Lung (tissue), 12 donors: ENCODE results near the gene KIF26B. TPM values are rescaled to one million over a fixed set of nuclear protein-coding genes. Genes with fewer than 3 reads are reported as not detected.

Experiments
- ATAC-seq: fragments of 200-7000 bp; cut with Tn5 transposase; one replicate; pipeline ENCODE4 v1.9.1; 2020; ENCODE audit warnings: moderate number of reproducible peaks; ENCODE audit not compliant: insufficient read depth, low FRiP score
- DNase-seq, 3 donors: peaks; one replicate each; pipeline ENCODE4 v3.0.0-alpha.2; 2013 to 2017
- H3K27ac ChIP-seq, 2 donors: one replicate each; pipeline ENCODE4 v1.5.1; 2013; ENCODE audit warnings: mild to moderate bottlenecking in 2 of 2, moderate library complexity in 2 of 2, control low read depth in 1 of 2, inconsistent platforms in 1 of 2, low read depth in 1 of 2, low read length in 1 of 2
- H3K27me3 ChIP-seq, 3 donors: one replicate each; pipeline ENCODE4 v1.5.1; 2013; ENCODE audit warnings: low read length in 2 of 3; ENCODE audit not compliant: control insufficient read depth in 3 of 3, insufficient read depth in 3 of 3
- H3K36me3 ChIP-seq, 4 donors: one replicate each; pipeline ENCODE4 v1.5.1; 2013; ENCODE audit warnings: low read length in 4 of 4, mild to moderate bottlenecking in 1 of 4, moderate library complexity in 1 of 4; ENCODE audit not compliant: control insufficient read depth in 4 of 4, insufficient read depth in 4 of 4
- H3K4me1 ChIP-seq, 5 donors: one replicate each; pipeline ENCODE4 v1.5.1; 2013; ENCODE audit warnings: low read length in 5 of 5, mild to moderate bottlenecking in 2 of 5, moderate library complexity in 1 of 5; ENCODE audit not compliant: control insufficient read depth in 5 of 5, insufficient read depth in 5 of 5
- H3K4me3 ChIP-seq: one replicate; pipeline ENCODE4 v1.5.1; 2013; ENCODE audit warnings: mild to moderate bottlenecking, control low read depth, moderate library complexity
- H3K9ac ChIP-seq, 2 donors: one replicate each; pipeline ENCODE4 v1.5.1; 2013; ENCODE audit warnings: low read length in 2 of 2, control low read depth in 1 of 2; ENCODE audit not compliant: insufficient read depth in 1 of 2
- H3K9me3 ChIP-seq, 4 donors: one replicate each; pipeline ENCODE4 v1.5.1; 2013; ENCODE audit warnings: low read length in 3 of 4, mild to moderate bottlenecking in 1 of 4, moderate library complexity in 1 of 4; ENCODE audit not compliant: control insufficient read depth in 4 of 4, insufficient read depth in 3 of 4
- WGBS, 2 donors: extraction: QIAGEN DNeasy Blood & Tissue Kit; methylation state at CpG; one replicate each; pipeline ENCODE4 v1.1.7; 2013; 5-methylcytosine and 5-hydroxymethylcytosine counted together
- polyA plus RNA-seq, 2 donors: library from polyadenylated mRNA; stranded (reverse); fragments of 200-250 nt; gene quantifications; one replicate each; pipeline ENCODE4 v1.2.1, GENCODE V29; 2013
- total RNA-seq, 2 donors: library from RNA; depleted of rRNA in 1 of 2; stranded (reverse); fragments of >200 nt in 1 of 2; gene quantifications; one replicate each; pipeline ENCODE4 v1.2.1, GENCODE V29; 2014 to 2021
- TF ChIP-seq, protein P1 (sequence below): IDR thresholded peaks from 2 replicates; pipeline ENCODE4 v1.5.1; 2012; ENCODE audit warnings: mild to moderate bottlenecking; ENCODE audit errors: control extremely low read depth, extremely low read depth
- donor health status: control.
- donor health status: control.
- donor health status: Bipolar disorder and iron deficiency.
- donor health status: healthy.
- donor health status: DM: yes; HTN: yes; CAD: no.

KIF26B gene
- total and polyA plus RNA-seq, 4 donors: 0.61 to 6.7 (median 2.2) TPM

DNA sequence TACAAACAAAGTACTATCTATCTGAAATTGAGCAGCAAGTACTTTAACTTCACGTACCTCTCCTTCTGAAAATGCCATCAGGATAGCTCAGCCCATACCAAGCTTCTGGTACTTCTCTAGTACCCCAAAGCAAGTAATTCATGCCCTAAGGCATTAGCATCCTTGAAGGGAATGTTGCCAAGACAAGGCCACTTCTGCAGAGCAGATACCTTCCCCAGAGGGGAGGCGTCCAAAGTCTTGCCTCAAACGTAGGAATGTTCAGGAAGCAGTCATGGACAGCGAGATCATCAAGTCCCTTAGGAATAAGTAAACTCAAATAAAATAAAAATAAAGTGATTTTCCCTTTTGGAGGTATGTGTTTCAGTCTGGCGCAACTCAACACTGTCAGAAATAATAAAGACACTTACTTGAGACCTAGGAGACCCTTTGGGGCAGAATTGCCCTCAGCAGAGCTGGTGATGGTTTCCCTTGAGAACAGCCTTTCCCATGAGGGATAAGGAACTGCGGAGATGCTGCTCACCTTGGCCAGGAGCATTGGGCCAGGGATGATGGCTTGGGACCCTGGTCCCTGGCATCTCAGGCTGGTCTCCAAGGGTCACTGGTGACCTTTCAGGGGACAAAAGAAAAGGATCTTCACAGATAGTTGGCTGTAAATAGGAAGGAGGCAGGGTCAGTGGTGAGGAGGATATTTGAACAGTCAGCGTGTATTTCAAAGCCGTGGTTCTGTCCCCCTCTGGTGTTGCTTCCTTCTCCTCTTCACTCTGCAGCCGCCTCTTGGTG is 522.9 kb downstream of the KIF26B start:
- TF ChIP-seq, protein P1, sequence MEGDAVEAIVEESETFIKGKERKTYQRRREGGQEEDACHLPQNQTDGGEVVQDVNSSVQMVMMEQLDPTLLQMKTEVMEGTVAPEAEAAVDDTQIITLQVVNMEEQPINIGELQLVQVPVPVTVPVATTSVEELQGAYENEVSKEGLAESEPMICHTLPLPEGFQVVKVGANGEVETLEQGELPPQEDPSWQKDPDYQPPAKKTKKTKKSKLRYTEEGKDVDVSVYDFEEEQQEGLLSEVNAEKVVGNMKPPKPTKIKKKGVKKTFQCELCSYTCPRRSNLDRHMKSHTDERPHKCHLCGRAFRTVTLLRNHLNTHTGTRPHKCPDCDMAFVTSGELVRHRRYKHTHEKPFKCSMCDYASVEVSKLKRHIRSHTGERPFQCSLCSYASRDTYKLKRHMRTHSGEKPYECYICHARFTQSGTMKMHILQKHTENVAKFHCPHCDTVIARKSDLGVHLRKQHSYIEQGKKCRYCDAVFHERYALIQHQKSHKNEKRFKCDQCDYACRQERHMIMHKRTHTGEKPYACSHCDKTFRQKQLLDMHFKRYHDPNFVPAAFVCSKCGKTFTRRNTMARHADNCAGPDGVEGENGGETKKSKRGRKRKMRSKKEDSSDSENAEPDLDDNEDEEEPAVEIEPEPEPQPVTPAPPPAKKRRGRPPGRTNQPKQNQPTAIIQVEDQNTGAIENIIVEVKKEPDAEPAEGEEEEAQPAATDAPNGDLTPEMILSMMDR: no peak

DNA sequence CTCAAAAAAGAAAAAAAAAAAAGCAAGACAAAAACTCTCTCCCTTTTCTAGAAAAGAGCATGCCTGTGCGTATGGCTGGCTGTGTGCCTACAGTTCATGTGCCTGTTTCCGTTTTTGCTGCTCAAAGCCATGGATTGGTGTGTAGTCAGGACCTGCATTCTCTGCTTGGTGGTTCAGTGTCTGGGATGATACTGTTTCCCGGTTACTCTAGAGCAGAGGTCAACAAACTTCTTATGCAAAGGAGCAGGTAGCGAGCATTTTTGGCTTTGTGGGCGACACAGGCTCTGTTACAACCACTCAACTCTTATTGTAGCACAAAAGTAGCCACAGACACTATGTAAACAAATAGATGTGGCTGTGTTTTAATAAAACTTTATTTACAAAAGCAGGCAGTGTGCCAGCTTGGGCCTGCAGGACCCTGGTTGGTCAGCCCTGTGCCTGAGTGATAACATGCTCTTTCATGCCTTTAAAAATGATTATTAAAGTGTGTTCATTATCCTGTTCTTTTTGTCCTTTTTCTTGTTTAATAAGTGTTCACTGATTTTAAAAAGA is 524.2 kb downstream of the KIF26B start:
- no peak for ATAC-seq
- no peak overlapping the region for H3K9ac ChIP-seq
- no peak overlapping the region for H3K4me3 ChIP-seq
- H3K36me3 ChIP-seq: no peaks in the 10 kb centered on the region
- no peak for DNase-seq
- no peaks in the 10 kb centered on the region for H3K27me3 ChIP-seq
- peaks cover 0 to 2% (median 0%) of the 10 kb centered on the region in 4 donors for H3K9me3 ChIP-seq
- peaks cover 0 to 17% (median 4%) of the 10 kb centered on the region in 5 donors for H3K4me1 ChIP-seq
- TF ChIP-seq, protein P1: no peak
- no peak overlapping the region for H3K27ac ChIP-seq
- 88 to 90% methylated on average over 5 of the region's 5 CpGs for WGBS, 2 donors

More for the DNA sequence above, 522.9 kb downstream of the KIF26B start:
- Histone ChIP-seq H3K27ac (no peak overlapping the region), H3K27me3 (no peaks in the 10 kb centered on the region), H3K9ac (no peak overlapping the region), H3K4me1 (peaks cover 0 to 8% (median 0%) of the 10 kb centered on the region in 5 donors), H3K4me3 (no peak overlapping the region), H3K36me3 (no peaks in the 10 kb centered on the region), H3K9me3 (peaks cover 0 to 2% (median 0%) of the 10 kb centered on the region in 4 donors)
- WGBS, 2 donors: 90 to 93% methylated on average over 9 of the region's 9 CpGs
- ATAC-seq (no peak), DNase-seq (no peak)

DNA sequence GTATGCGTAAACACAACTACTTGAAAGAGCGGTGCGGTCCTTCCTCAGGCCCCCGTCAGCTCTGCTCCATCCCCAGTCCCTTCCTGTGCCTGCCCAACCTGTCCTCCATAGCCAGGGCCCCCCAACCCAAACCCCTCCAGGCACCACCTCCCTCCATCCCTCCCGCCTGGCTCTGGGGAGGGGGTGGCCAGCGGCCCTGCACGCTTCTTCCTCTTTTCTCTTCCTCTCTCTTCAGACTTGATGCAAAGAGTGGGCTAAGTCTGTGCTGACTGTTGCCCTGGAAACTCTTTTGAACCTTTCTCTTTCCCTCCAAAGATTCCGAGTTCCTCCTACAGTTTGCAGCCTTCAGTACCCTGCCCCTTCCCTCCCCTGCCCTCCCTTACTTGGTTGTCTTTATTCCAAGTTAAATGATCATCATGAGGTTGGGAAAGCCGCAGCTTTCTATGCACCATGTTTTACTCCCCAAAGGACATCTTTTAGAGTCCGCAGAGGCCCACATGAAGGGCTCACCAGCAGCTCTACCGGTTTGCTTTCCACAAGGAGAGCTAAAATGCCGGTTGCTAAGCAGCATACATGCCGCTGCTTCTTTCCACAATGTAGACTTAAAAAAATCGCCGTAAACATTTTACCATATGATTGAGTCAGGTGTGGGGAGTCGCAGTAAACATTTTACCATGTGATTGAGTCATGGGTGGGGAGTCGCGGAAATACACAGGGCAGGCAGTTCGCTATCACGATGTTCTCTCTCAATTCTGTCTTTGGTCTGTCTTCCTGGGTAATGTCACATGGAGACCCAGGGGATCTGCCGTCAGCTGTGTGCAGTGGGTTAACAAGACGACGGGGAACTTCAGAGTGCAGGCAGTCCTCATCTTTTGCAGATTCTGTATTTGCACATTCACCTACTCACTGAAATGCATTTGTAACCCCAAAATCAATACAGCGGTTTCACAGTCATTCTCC is 525.3 kb downstream of the KIF26B start:
- TF ChIP-seq, protein P1: no peak
- 73 to 81% methylated on average over 24 of the region's 24 CpGs for WGBS, 2 donors
- H3K9me3 ChIP-seq: peaks cover 0 to 2% (median 0%) of the 10 kb centered on the region in 4 donors
- H3K4me1 ChIP-seq: peaks cover 0 to 27% (median 6%) of the 10 kb centered on the region in 5 donors
- H3K36me3 ChIP-seq: no peaks in the 10 kb centered on the region
- DNase-seq: no peak
- no peak overlapping the region for H3K4me3 ChIP-seq
- no peak overlapping the region for H3K9ac ChIP-seq
- no peak overlapping the region for H3K27ac ChIP-seq
- no peak for ATAC-seq
- no peaks in the 10 kb centered on the region for H3K27me3 ChIP-seq
